Measurements from ENCODE around the gene CDC42EP4.

- TF ChIP-seq CTCF (IDR thresholded peaks at IDR 0.05) (no peak), POLR2A (IDR thresholded peaks at IDR 0.05) (no peak)
Observed at GRCh38 chr17:73284354-73284753, 27.4 kb downstream of the CDC42EP4 start.
